ENCODE results near the gene ERGIC3. TPM values are rescaled to one million over a fixed set of nuclear protein-coding genes. Genes with fewer than 3 reads are reported as not detected.

ERGIC3 gene
- total and polyA plus RNA-seq, 11 donors: 69.8 to 152 (median 101) TPM

DNA sequence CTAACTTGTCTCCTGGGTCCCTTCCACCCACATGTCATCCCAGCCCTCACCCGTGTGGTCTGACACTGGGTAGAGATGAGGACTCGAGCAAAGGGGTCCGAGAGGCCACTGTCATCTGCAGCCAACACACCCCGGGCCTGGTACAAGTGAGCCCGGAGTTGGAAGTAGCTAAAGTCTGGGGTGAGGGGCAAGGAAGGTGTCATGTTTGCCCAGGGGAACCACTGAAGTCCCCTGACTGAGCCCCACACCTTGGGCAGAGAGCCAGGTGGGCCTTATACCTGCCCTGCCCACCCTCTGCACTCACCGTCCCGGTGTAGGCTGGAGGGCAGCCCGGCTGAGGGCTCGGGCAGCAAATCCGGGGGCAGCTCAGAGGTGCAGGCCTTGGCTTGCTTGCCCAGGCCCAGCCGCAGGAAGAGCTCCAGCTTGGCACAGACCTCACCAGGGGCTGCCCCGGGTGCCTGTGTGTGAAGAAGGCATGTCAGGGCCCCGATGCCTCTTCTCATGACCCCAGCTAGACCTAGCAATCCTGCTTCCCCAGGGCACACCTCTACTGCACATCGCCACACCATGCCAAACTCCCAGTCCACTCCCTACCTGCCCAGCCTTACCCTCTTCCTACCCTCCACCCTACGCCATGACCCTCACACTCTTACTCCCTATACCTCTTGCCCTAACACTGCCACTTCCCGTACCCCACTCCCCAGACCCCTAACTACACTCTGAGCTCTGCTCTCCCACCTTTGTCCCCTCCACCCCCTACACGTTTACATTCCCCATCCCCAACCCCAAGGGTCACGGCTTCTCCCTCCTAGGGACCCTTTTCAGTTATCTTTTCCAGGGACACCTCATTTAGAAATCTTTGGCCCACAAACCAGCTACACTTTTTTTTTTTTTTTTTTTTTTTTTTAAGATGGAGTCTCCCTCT, 42.0 kb downstream of the ERGIC3 start:
- TF ChIP-seq, protein P1, sequence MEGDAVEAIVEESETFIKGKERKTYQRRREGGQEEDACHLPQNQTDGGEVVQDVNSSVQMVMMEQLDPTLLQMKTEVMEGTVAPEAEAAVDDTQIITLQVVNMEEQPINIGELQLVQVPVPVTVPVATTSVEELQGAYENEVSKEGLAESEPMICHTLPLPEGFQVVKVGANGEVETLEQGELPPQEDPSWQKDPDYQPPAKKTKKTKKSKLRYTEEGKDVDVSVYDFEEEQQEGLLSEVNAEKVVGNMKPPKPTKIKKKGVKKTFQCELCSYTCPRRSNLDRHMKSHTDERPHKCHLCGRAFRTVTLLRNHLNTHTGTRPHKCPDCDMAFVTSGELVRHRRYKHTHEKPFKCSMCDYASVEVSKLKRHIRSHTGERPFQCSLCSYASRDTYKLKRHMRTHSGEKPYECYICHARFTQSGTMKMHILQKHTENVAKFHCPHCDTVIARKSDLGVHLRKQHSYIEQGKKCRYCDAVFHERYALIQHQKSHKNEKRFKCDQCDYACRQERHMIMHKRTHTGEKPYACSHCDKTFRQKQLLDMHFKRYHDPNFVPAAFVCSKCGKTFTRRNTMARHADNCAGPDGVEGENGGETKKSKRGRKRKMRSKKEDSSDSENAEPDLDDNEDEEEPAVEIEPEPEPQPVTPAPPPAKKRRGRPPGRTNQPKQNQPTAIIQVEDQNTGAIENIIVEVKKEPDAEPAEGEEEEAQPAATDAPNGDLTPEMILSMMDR (IDR thresholded peaks at IDR 0.05): no peak
- TF ChIP-seq POLR2A (IDR thresholded peaks at IDR 0.05): no peak
- H3K36me3 ChIP-seq: no peaks in the 10 kb centered on the region
- H3K27ac ChIP-seq: no peak overlapping the region
- DNase-seq: no peak
- no peaks in the 10 kb centered on the region for H3K27me3 ChIP-seq
- peaks cover 0 to 15% (median 4%) of the 10 kb centered on the region in 12 donors for H3K9me3 ChIP-seq
- intact Hi-C loops (cut with DNase I): no loop called here
- no peak overlapping the region for H3K4me3 ChIP-seq
- peak in 1 of 4 donors; percentile 27 for ATAC-seq
- no peaks in the 10 kb centered on the region for H3K4me1 ChIP-seq
- 89 to 91% (median 91%) methylated on average over 13 to 18 of the region's 18 CpGs for WGBS, 4 donors

DNA sequence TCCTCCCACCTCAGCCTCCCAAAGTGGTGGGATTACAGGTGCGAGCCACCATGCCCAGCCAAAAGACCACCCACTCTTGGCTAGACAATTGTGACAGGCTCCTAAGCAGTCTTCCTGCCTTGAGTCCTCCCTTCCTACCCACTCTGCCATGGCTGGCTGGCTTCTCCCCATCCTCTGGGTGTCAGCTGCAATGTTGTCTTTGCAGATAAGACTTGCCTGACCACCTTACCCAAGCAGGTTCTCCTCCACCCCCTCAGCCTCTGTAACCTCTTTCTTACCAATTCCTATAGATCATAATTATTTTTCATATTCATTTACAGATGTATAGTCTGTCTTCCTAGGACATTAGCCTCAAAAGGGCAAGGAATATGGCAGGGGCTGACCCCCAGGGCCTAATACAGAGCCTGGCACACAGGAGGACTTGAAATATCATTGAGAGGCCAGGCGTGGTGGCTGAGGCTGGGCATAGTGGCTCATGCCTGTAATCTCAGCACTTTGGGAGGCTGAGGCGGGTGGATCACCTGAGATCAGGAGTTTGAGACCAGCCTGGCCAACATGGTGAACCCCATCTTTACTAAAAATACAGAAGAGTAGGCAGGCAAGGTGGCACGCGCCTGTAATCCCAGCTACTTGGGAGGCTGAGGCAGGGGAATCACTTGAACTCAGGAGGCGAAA, 45.0 kb downstream of the ERGIC3 start:
- Histone ChIP-seq H3K27me3 (no peaks in the 10 kb centered on the region), H3K27ac (no peak overlapping the region), H3K9me3 (peaks cover 0 to 5% (median 0%) of the 10 kb centered on the region in 12 donors), H3K36me3 (no peaks in the 10 kb centered on the region), H3K4me3 (no peak overlapping the region), H3K4me1 (no peaks in the 10 kb centered on the region)
- no peak for DNase-seq
- intact Hi-C loops (cut with DNase I): no loop called here
- WGBS, 4 donors: 92 to 94% (median 93%) methylated on average over 6 of the region's 6 CpGs
- no peak for ATAC-seq
- TF ChIP-seq, protein P1 (IDR thresholded peaks at IDR 0.05): no peak
- no peak for TF ChIP-seq POLR2A (IDR thresholded peaks at IDR 0.05)

GRCh38 chr20:35587436-35587835, 45.6 kb downstream of the ERGIC3 start:
- H3K9me3 ChIP-seq: peaks cover 0 to under 1% (median 0%) of the 10 kb centered on the region in 12 donors
- H3K27me3 ChIP-seq: no peaks in the 10 kb centered on the region
- H3K4me1 ChIP-seq: no peaks in the 10 kb centered on the region
- no peak overlapping the region for H3K27ac ChIP-seq
- ATAC-seq: no peak
- intact Hi-C loops (cut with DNase I): no loop called here
- no peak for TF ChIP-seq POLR2A (IDR thresholded peaks at IDR 0.05)
- TF ChIP-seq, protein P1 (IDR thresholded peaks at IDR 0.05): no peak
- no peak for DNase-seq
- no peaks in the 10 kb centered on the region for H3K36me3 ChIP-seq
- H3K4me3 ChIP-seq: no peak overlapping the region
- WGBS, 4 donors: 81 to 93% (median 88%) methylated on average over 2 of the region's 2 CpGs

GRCh38 chr20:35588397-35588796, 46.5 kb downstream of the ERGIC3 start:
- no peaks in the 10 kb centered on the region for H3K4me1 ChIP-seq
- intact Hi-C loops (cut with DNase I): no loop called here
- WGBS, 4 donors: 88 to 92% (median 90%) methylated on average over 14 of the region's 14 CpGs
- TF ChIP-seq, protein P1 (IDR thresholded peaks at IDR 0.05): no peak
- TF ChIP-seq POLR2A (IDR thresholded peaks at IDR 0.05): no peak
- H3K27ac ChIP-seq: no peak overlapping the region
- no peaks in the 10 kb centered on the region for H3K36me3 ChIP-seq
- no peak overlapping the region for H3K4me3 ChIP-seq
- no peaks in the 10 kb centered on the region for H3K27me3 ChIP-seq
- ATAC-seq (no peak), DNase-seq (no peak)
- H3K9me3 ChIP-seq: no peaks in the 10 kb centered on the region

Measured in heart left ventricle (tissue), 16 donors.